ENCODE measurements around the gene RBPMS2.

The RBPMS2 gene

DNA sequence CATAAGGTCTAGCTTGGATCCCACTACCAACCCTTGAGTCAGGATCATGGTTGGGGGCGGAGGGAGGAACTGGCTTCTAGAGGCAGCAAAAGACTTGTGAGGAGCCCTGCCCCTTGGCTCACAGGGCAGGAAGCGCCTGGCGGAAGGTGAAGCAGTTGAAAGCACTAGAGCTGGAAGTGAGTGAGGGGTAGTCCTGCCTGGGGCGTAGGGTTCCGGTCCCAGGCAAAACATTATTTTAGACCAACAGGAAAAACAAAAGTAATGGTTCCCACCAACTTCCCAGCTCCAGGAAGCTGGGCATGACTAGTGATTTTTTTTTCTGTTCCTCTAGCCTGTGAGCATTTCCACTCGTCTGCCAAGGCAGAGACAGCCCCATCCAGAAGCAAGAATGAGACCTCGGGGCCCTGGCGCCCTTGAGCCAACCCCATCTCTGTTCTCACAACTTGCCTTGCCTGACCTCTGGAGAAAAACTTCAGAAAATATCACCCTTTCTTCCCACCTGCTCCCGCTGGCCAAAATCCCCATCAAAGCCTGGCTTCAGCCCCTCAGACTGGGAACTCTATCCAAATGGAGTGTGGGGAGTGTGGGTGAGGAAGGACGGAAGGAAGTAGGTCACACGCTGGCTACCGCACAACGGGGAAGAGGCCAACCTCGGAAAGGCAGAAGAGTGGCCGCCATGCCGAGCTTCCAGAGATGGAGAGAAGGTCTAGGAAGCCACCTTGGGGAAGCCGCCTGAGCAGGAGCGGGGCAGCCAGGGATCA, 57.5 kb downstream of the RBPMS2 start:
- WGBS = 96% methylated on average over 16 of the region's 18 CpGs
- Histone ChIP-seq H2BK5ac (ENCODE audit: low read depth, low read length, poor library complexity, severe bottlenecking) (no peak overlapping the region), H4K8ac (ENCODE audit: low read length) (no peak overlapping the region), H3K23ac (ENCODE audit: low read length in 2 of 2) (peak overlapping the region in 1 of 2 experiments; percentile 11), H2AK5ac (ENCODE audit: low read length, severe bottlenecking) (no peak overlapping the region), H3K9ac (ENCODE audit: low read length) (no peak overlapping the region), H3K4me3 (ENCODE audit: insufficient read depth in 1 of 2, low read depth in 1 of 2, low read length in 2 of 2) (no peak overlapping the region), H3K9me3 (ENCODE audit: control insufficient read depth, low read length) (no peaks in the 10 kb centered on the region), H3K14ac (ENCODE audit: low read length in 2 of 2) (no peak overlapping the region), H3K18ac (ENCODE audit: low read depth in 1 of 2, low read length in 2 of 2) (no peak overlapping the region), H2BK15ac (ENCODE audit: low read depth, poor library complexity, severe bottlenecking) (no peak overlapping the region), H3K27ac (ENCODE audit: low read length, poor library complexity, severe bottlenecking) (no peak overlapping the region), H2BK120ac (ENCODE audit: low read depth, low read length) (no peak overlapping the region), H2BK12ac (ENCODE audit: low read length in 2 of 2) (no peak overlapping the region), H2AFZ (ENCODE audit: low read depth, low read length) (no peak overlapping the region), H3K4ac (ENCODE audit: low read depth in 1 of 2, low read length in 2 of 2) (no peak overlapping the region), H3K36me3 (ENCODE audit: control insufficient read depth in 1 of 2, insufficient read depth in 2 of 2, low read depth in 1 of 2, low read length in 2 of 2) (no peaks in the 10 kb centered on the region), H3K79me1 (replicated peaks; ENCODE audit: low read length, poor library complexity, severe bottlenecking) (no peaks in the 10 kb centered on the region), H3K4me1 (ENCODE audit: control insufficient read depth, insufficient read depth, low read depth, low read length) (no peaks in the 10 kb centered on the region), H3K4me2 (ENCODE audit: low read length, poor library complexity, severe bottlenecking) (no peak overlapping the region), H4K91ac (ENCODE audit: low read length) (no peak overlapping the region), H3K27me3 (ENCODE audit: control insufficient read depth in 1 of 2, insufficient read depth in 1 of 2, low read length in 2 of 2) (no peaks in the 10 kb centered on the region)
- no peak for DNase-seq

DNA sequence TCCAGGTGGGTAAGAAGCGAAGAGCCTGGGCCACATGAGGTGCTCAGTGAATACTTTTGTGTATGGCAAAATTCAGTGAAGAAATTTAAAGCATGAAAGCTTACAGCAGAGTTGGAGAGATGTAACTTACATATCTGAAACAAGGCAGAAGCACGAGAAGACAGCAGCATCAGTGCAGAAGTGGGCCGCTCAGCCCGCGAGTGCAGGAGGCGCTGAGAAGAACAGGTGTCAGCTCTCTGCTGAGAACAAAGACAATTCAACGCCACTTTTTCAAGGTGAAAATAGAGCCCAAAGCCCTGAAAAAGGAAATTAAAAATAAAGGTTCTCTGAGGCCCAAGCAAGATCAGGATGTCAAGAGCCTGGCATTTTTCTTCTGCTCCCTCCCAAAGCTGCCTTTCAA, 58.3 kb downstream of the RBPMS2 start:
- H3K79me1 ChIP-seq (replicated peaks; ENCODE audit: low read length, poor library complexity, severe bottlenecking) = no peaks in the 10 kb centered on the region
- no peak overlapping the region for H3K27ac ChIP-seq (ENCODE audit: low read length, poor library complexity, severe bottlenecking)

DNA sequence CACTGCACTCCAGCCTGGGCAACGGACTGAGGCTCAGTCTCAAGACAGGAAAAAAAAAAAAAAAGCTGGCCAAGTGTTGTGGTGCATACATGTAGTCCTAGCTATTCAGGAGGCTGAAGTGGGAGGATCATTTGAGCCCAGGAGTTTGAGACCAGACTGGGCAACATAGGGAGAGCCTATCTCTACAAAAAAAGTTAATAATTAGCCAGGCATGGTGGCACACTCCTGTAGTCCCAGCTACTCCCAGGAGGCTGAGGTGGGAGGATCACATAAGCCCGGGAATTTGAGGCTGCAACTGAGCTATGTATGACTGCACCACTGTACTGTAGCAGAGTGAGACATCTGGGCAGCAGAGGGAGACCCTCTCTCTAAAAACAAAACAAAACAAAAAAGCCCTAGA, 58.9 kb downstream of the RBPMS2 start:
- H3K4me3 ChIP-seq (ENCODE audit: insufficient read depth in 1 of 2, low read depth in 1 of 2, low read length in 2 of 2) = no peak overlapping the region
- H3K9me3 ChIP-seq (ENCODE audit: control insufficient read depth, low read length) = no peaks in the 10 kb centered on the region
- no peak overlapping the region for H3K18ac ChIP-seq (ENCODE audit: low read depth in 1 of 2, low read length in 2 of 2)
- no peaks in the 10 kb centered on the region for H3K36me3 ChIP-seq (ENCODE audit: control insufficient read depth in 1 of 2, insufficient read depth in 2 of 2, low read depth in 1 of 2, low read length in 2 of 2)
- no peak overlapping the region for H4K8ac ChIP-seq (ENCODE audit: low read length)
- H3K4me1 ChIP-seq (ENCODE audit: control insufficient read depth, insufficient read depth, low read depth, low read length) = no peaks in the 10 kb centered on the region
- H3K14ac ChIP-seq (ENCODE audit: low read length in 2 of 2) = no peak overlapping the region
- no peak overlapping the region for H4K91ac ChIP-seq (ENCODE audit: low read length)
- H2BK5ac ChIP-seq (ENCODE audit: low read depth, low read length, poor library complexity, severe bottlenecking) = no peak overlapping the region
- H2BK15ac ChIP-seq (ENCODE audit: low read depth, poor library complexity, severe bottlenecking) = no peak overlapping the region
- H2AK5ac ChIP-seq (ENCODE audit: low read length, severe bottlenecking) = no peak overlapping the region
- WGBS = 95% methylated on average over 2 of the region's 2 CpGs
- no peak for DNase-seq
- no peak overlapping the region for H3K23ac ChIP-seq (ENCODE audit: low read length in 2 of 2)
- no peaks in the 10 kb centered on the region for H3K27me3 ChIP-seq (ENCODE audit: control insufficient read depth in 1 of 2, insufficient read depth in 1 of 2, low read length in 2 of 2)
- no peak overlapping the region for H3K9ac ChIP-seq (ENCODE audit: low read length)
- no peaks in the 10 kb centered on the region for H3K79me1 ChIP-seq (replicated peaks; ENCODE audit: low read length, poor library complexity, severe bottlenecking)
- no peak overlapping the region for H3K4me2 ChIP-seq (ENCODE audit: low read length, poor library complexity, severe bottlenecking)
- H3K27ac ChIP-seq (ENCODE audit: low read length, poor library complexity, severe bottlenecking) = no peak overlapping the region
- no peak overlapping the region for H2AFZ ChIP-seq (ENCODE audit: low read depth, low read length)
- H2BK12ac ChIP-seq (ENCODE audit: low read length in 2 of 2) = no peak overlapping the region
- H2BK120ac ChIP-seq (ENCODE audit: low read depth, low read length) = no peak overlapping the region
- no peak overlapping the region for H3K4ac ChIP-seq (ENCODE audit: low read depth in 1 of 2, low read length in 2 of 2)

More for the DNA sequence above, 58.3 kb downstream of the RBPMS2 start:
- no peak overlapping the region for H3K23ac ChIP-seq (ENCODE audit: low read length in 2 of 2)
- no peak overlapping the region for H2BK5ac ChIP-seq (ENCODE audit: low read depth, low read length, poor library complexity, severe bottlenecking)
- no peaks in the 10 kb centered on the region for H3K4me1 ChIP-seq (ENCODE audit: control insufficient read depth, insufficient read depth, low read depth, low read length)
- H2BK15ac ChIP-seq (ENCODE audit: low read depth, poor library complexity, severe bottlenecking) = no peak overlapping the region
- H2AFZ ChIP-seq (ENCODE audit: low read depth, low read length) = no peak overlapping the region
- no peak for DNase-seq
- H4K91ac ChIP-seq (ENCODE audit: low read length) = no peak overlapping the region
- H3K27me3 ChIP-seq (ENCODE audit: control insufficient read depth in 1 of 2, insufficient read depth in 1 of 2, low read length in 2 of 2) = no peaks in the 10 kb centered on the region
- no peak overlapping the region for H3K14ac ChIP-seq (ENCODE audit: low read length in 2 of 2)
- H3K18ac ChIP-seq (ENCODE audit: low read depth in 1 of 2, low read length in 2 of 2) = no peak overlapping the region
- H2BK120ac ChIP-seq (ENCODE audit: low read depth, low read length) = no peak overlapping the region
- H2BK12ac ChIP-seq (ENCODE audit: low read length in 2 of 2) = no peak overlapping the region
- H3K9ac ChIP-seq (ENCODE audit: low read length) = no peak overlapping the region
- H4K8ac ChIP-seq (ENCODE audit: low read length) = no peak overlapping the region
- WGBS = 98% methylated on average over 7 of the region's 7 CpGs
- H3K4me3 ChIP-seq (ENCODE audit: insufficient read depth in 1 of 2, low read depth in 1 of 2, low read length in 2 of 2) = no peak overlapping the region
- no peaks in the 10 kb centered on the region for H3K9me3 ChIP-seq (ENCODE audit: control insufficient read depth, low read length)
- H3K4me2 ChIP-seq (ENCODE audit: low read length, poor library complexity, severe bottlenecking) = no peak overlapping the region
- H2AK5ac ChIP-seq (ENCODE audit: low read length, severe bottlenecking) = no peak overlapping the region
- H3K36me3 ChIP-seq (ENCODE audit: control insufficient read depth in 1 of 2, insufficient read depth in 2 of 2, low read depth in 1 of 2, low read length in 2 of 2) = no peaks in the 10 kb centered on the region
- H3K4ac ChIP-seq (ENCODE audit: low read depth in 1 of 2, low read length in 2 of 2) = no peak overlapping the region

DNA sequence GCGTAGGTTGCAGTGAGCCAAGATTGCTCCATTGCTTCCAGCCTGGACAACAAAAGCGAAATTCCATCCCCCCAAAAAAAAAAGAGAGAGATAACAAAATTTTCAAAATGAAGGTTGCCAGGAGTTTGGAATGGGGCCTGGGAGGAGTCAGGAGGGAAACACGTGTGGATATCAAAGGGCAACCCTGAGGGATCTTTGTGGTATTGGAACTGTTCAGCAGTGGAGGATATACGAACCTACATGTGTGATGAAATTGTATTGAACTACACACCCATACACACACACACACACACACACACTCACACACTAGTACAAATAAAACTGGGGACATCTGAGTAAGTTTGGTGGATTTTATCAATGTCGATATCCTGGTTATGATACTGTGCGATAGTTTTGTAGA, 61.8 kb downstream of the RBPMS2 start:
- Histone ChIP-seq H3K9me3 (ENCODE audit: control insufficient read depth, low read length) (no peaks in the 10 kb centered on the region), H3K27ac (ENCODE audit: low read length, poor library complexity, severe bottlenecking) (no peak overlapping the region), H3K23ac (ENCODE audit: low read length in 2 of 2) (no peak overlapping the region)

More for the DNA sequence above, 61.8 kb downstream of the RBPMS2 start:
- H2AFZ ChIP-seq (ENCODE audit: low read depth, low read length) = no peak overlapping the region
- no peak overlapping the region for H3K18ac ChIP-seq (ENCODE audit: low read depth in 1 of 2, low read length in 2 of 2)
- H2BK12ac ChIP-seq (ENCODE audit: low read length in 2 of 2) = no peak overlapping the region
- no peak overlapping the region for H3K4me2 ChIP-seq (ENCODE audit: low read length, poor library complexity, severe bottlenecking)
- H3K14ac ChIP-seq (ENCODE audit: low read length in 2 of 2) = no peak overlapping the region
- no peaks in the 10 kb centered on the region for H3K4me1 ChIP-seq (ENCODE audit: control insufficient read depth, insufficient read depth, low read depth, low read length)
- H3K9ac ChIP-seq (ENCODE audit: low read length) = no peak overlapping the region
- H2BK120ac ChIP-seq (ENCODE audit: low read depth, low read length) = no peak overlapping the region
- H3K36me3 ChIP-seq (ENCODE audit: control insufficient read depth in 1 of 2, insufficient read depth in 2 of 2, low read depth in 1 of 2, low read length in 2 of 2) = no peaks in the 10 kb centered on the region
- H4K91ac ChIP-seq (ENCODE audit: low read length) = no peak overlapping the region
- no peak for DNase-seq
- H3K27me3 ChIP-seq (ENCODE audit: control insufficient read depth in 1 of 2, insufficient read depth in 1 of 2, low read length in 2 of 2) = no peaks in the 10 kb centered on the region
- H3K4ac ChIP-seq (ENCODE audit: low read depth in 1 of 2, low read length in 2 of 2) = no peak overlapping the region
- 100% methylated on average over 1 of the region's 6 CpGs for WGBS
- H2BK15ac ChIP-seq (ENCODE audit: low read depth, poor library complexity, severe bottlenecking) = no peak overlapping the region
- no peak overlapping the region for H4K8ac ChIP-seq (ENCODE audit: low read length)
- no peak overlapping the region for H2AK5ac ChIP-seq (ENCODE audit: low read length, severe bottlenecking)
- no peaks in the 10 kb centered on the region for H3K79me1 ChIP-seq (replicated peaks; ENCODE audit: low read length, poor library complexity, severe bottlenecking)
- H3K4me3 ChIP-seq (ENCODE audit: insufficient read depth in 1 of 2, low read depth in 1 of 2, low read length in 2 of 2) = no peak overlapping the region
- H2BK5ac ChIP-seq (ENCODE audit: low read depth, low read length, poor library complexity, severe bottlenecking) = no peak overlapping the region

All from mesenchymal stem cell (in vitro differentiated cells and primary cell).